Prostate gland (tissue), 2 donors: ENCODE data around the gene SF3A1. TPM values are rescaled to one million over a fixed set of nuclear protein-coding genes. Genes with fewer than 3 reads are reported as not detected.

Source experiments
- DNase-seq: peaks from one replicate; pipeline ENCODE4 v3.0.0-alpha.2; 2019; ENCODE audit warnings: low spot score
- H3K27ac ChIP-seq, 2 donors: fragments of 200-600 bp; sonication (generic); 2 replicates each; pipeline ENCODE4 v1.5.1; 2017 to 2019
- H3K27me3 ChIP-seq: fragments of 200-600 bp; sonication (generic); replicated peaks from 2 replicates; pipeline ENCODE4 v1.5.1; 2019; ENCODE audit not compliant: insufficient read depth
- H3K36me3 ChIP-seq, 2 donors: fragments of 200-600 bp; sonication (generic); 1 replicate in 1 of 2; 2 replicates in 1 of 2; pipeline versions ENCODE4 v1.5.1 to v1.8.1; 2017 to 2019
- H3K4me1 ChIP-seq: fragments of 200-600 bp; sonication (generic); replicated peaks from 2 replicates; pipeline ENCODE4 v1.5.1; 2019
- H3K4me3 ChIP-seq, 2 donors: fragments of 200-600 bp; sonication (generic); 2 replicates each; pipeline ENCODE4 v1.5.1; 2017 to 2019
- H3K9me3 ChIP-seq: fragments of 200-600 bp; sonication (generic); 2 replicates; pipeline ENCODE4 v1.5.1; 2017
- POLR2A ChIP-seq: fragments of 450-650 bp; IDR thresholded peaks from one replicate; pipeline ENCODE4 v1.6.1; 2016; ENCODE audit warnings: antibody characterized with exemption, mild to moderate bottlenecking
- POLR2AphosphoS5 ChIP-seq: sonication (generic); formaldehyde crosslinking; IDR thresholded peaks from one replicate; pipeline ENCODE4 v1.6.1; 2017; ENCODE audit warnings: antibody characterized with exemption
- WGBS: methylation state at CpG from one replicate; pipeline ENCODE4 v1.1.5; 2018; 5-methylcytosine and 5-hydroxymethylcytosine counted together
- intact Hi-C: fragments of 100-400 bp; cut with DNase I; formaldehyde crosslinking; loops from one replicate; pipeline ENCODE4 v1.14.2; 2022
- total RNA-seq, 2 donors: library from RNA; depleted of rRNA; stranded (reverse); fragments of >200 nt; gene quantifications; one replicate each; pipeline ENCODE4 v1.1.0, GENCODE V29; 2016
- TF ChIP-seq, protein P1 (sequence below), 4 experiments: fragments of 200-600 bp in 2 of 4; fragments of 450-650 bp in 2 of 4; sonication (generic) in 2 of 4; IDR thresholded peaks; 1 replicate in 3 of 4; 2 replicates in 1 of 4; pipeline ENCODE4 v1.5.1; 2016 to 2019; ENCODE audit warnings: antibody characterized with exemption in 4 of 4, mild to moderate bottlenecking in 2 of 4, moderate library complexity in 2 of 4

SF3A1 gene
- total RNA-seq, 2 donors from 2014 or later: 108 to 134 TPM

DNA sequence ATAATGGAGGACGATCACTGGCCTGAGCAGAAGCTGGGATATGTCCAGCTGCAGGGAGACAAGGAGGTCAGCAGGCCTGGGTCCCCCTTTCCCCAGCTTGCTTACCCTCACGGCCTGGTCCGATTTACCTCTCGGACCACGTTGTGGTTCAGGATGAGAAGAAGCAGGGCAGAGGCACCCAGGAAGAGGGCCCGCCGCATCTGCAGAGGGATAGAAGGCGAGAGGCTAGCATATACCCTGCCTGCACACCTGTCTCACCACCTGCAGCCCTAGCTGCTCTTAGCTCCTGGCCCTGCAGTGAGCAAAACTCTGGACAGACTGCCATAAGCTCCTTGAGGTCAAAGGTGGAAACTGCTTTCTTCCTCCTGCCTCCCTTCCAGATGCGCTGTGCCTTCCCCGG lies 29.2 kb upstream of the SF3A1 start:
- no peak for DNase-seq
- Histone ChIP-seq H3K36me3 (no peaks in the 10 kb centered on the region), H3K9me3 (no peaks in the 10 kb centered on the region), H3K4me3 (no peak overlapping the region), H3K4me1 (no peaks in the 10 kb centered on the region), H3K27ac (no peak overlapping the region), H3K27me3 (no peaks in the 10 kb centered on the region)
- 94% methylated on average over 10 of the region's 10 CpGs for WGBS
- no peak for TF ChIP-seq POLR2AphosphoS5
- TF ChIP-seq, protein P1, sequence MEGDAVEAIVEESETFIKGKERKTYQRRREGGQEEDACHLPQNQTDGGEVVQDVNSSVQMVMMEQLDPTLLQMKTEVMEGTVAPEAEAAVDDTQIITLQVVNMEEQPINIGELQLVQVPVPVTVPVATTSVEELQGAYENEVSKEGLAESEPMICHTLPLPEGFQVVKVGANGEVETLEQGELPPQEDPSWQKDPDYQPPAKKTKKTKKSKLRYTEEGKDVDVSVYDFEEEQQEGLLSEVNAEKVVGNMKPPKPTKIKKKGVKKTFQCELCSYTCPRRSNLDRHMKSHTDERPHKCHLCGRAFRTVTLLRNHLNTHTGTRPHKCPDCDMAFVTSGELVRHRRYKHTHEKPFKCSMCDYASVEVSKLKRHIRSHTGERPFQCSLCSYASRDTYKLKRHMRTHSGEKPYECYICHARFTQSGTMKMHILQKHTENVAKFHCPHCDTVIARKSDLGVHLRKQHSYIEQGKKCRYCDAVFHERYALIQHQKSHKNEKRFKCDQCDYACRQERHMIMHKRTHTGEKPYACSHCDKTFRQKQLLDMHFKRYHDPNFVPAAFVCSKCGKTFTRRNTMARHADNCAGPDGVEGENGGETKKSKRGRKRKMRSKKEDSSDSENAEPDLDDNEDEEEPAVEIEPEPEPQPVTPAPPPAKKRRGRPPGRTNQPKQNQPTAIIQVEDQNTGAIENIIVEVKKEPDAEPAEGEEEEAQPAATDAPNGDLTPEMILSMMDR (IDR thresholded peaks at IDR 0.05): no peak
- no peak for TF ChIP-seq POLR2A
- intact Hi-C loops: loop anchor here (1.0 to 2.0 kb wide), 3 partner anchors 29 to 277 kb away; partner anchors contain the start of genes CCDC157 and SF3A1

DNA sequence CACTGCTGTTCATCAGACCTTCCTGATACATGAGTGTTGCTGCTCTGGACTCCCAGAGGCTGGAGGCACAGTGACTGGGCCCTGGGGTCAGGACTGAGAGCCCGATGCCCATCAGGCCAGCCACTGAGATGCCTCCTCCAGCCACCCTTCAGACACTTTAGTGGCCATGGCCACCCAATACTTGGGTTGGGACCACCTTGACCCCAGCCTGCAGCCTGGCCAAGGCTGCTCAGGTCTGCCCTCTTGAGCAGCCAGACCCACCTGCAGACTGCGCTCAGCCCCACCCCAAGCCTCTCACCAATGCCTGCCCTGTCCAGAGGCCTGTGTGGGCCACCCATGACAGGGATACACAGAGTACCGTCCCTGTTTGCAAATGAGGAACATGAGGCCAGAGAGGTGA lies 26.4 kb upstream of the SF3A1 start:
- Histone ChIP-seq H3K27ac (no peak overlapping the region), H3K9me3 (no peaks in the 10 kb centered on the region), H3K4me3 (no peak overlapping the region), H3K4me1 (no peaks in the 10 kb centered on the region), H3K36me3 (no peaks in the 10 kb centered on the region), H3K27me3 (no peaks in the 10 kb centered on the region)
- TF ChIP-seq, protein P1 (IDR thresholded peaks at IDR 0.05): no peak
- TF ChIP-seq POLR2A: no peak
- no peak for DNase-seq
- WGBS: 84% methylated on average over 3 of the region's 3 CpGs
- intact Hi-C loops: no loop called here

DNA sequence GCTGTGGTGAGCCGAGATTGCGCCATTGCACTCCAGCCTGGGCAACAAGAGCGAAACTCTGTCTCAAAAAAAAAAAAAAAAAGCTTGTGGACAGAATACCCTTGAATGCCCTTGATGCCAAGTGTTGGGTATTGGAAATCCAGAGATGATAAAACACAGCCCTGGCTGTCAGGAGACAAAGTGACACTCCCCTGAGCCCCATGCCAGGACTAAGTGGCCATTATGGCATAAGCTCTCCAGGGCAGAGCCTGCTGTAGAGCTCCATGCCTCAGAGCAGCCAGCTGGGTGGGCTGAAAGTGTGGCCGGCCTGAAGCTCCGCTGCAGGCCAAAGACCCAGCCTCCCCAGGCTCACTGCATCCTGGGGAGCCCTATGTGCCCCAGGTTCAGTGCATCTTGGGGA lies 25.6 kb upstream of the SF3A1 start:
- TF ChIP-seq POLR2A (no peak), POLR2AphosphoS5 (no peak)
- TF ChIP-seq, protein P1 (IDR thresholded peaks at IDR 0.05): no peak

DNA sequence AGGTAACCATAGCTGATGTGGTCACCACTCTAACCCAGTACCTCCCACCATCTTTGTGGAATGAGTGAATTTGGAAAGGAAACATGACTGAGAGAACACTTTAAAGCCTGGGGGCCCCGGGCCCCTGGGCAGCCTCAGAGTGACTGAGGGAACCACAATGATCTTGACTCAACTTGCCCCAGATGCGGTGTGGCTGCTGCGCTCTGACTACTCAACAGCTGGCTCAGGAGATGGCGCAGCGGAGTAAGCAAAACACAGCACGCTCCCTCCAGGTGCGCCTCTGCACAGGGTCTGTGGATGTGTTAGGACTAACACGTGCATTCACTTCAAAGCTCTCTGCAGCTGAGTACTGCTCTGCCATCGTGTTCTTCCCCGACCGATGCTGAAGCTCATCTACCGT lies 24.6 kb upstream of the SF3A1 start:
- DNase-seq: no peak
- H3K27me3 ChIP-seq: no peaks in the 10 kb centered on the region
- no peaks in the 10 kb centered on the region for H3K9me3 ChIP-seq
- H3K4me3 ChIP-seq: no peak overlapping the region
- H3K27ac ChIP-seq: no peak overlapping the region
- H3K4me1 ChIP-seq: no peaks in the 10 kb centered on the region
- intact Hi-C loops: no loop called here
- 88% methylated on average over 12 of the region's 12 CpGs for WGBS
- no peaks in the 10 kb centered on the region for H3K36me3 ChIP-seq
- no peak for TF ChIP-seq POLR2AphosphoS5
- TF ChIP-seq, protein P1 (IDR thresholded peaks at IDR 0.05): no peak
- TF ChIP-seq POLR2A: no peak

More for the DNA sequence above, 25.6 kb upstream of the SF3A1 start:
- 88% methylated on average over 5 of the region's 5 CpGs for WGBS
- no peaks in the 10 kb centered on the region for H3K4me1 ChIP-seq
- DNase-seq: no peak
- no peaks in the 10 kb centered on the region for H3K27me3 ChIP-seq
- H3K27ac ChIP-seq: no peak overlapping the region
- H3K36me3 ChIP-seq: no peaks in the 10 kb centered on the region
- H3K4me3 ChIP-seq: no peak overlapping the region
- no peaks in the 10 kb centered on the region for H3K9me3 ChIP-seq
- intact Hi-C loops: no loop called here

DNA sequence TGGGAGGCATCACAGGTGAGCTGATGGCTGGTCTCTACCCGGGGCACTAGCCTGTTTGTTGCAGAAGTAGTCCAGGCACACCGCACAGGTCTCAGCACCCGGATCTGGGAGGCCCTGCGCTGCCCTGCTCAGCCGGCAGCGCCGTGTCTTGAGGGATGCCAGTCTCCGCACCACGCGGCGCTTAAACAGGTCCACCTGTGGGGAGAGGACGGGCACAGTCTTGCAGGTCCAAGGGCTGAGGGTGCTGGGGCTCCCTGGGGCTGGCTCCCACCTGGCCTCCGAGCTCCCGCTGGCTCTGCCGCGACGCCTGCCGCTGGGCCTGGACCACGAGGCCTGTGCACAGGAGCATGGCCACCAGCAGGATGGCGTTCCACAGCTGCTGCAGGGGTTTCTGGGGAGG lies 23.3 kb upstream of the SF3A1 start:
- H3K4me3 ChIP-seq: no peak overlapping the region
- H3K4me1 ChIP-seq: no peaks in the 10 kb centered on the region
- no peaks in the 10 kb centered on the region for H3K9me3 ChIP-seq
- no peak overlapping the region for H3K27ac ChIP-seq
- WGBS: 96% methylated on average over 20 of the region's 20 CpGs
- DNase-seq: no peak
- intact Hi-C loops: no loop called here
- no peak for TF ChIP-seq POLR2AphosphoS5
- no peak for TF ChIP-seq POLR2A
- no peaks in the 10 kb centered on the region for H3K36me3 ChIP-seq
- no peaks in the 10 kb centered on the region for H3K27me3 ChIP-seq
